GM23248 (cell line): ENCODE measurements around the gene FBXO9. TPM values are rescaled to one million over a fixed set of nuclear protein-coding genes. Genes with fewer than 3 reads are reported as not detected.
A peak's percentile ranks its signal among the peaks of the same experiment; 100 is the strongest.

ENCODE experiments used
- DNase-seq: peaks from one replicate; pipeline ENCODE4 v3.0.0-alpha.2; 2015
- H2AFZ ChIP-seq: fragments of 200-600 bp; sonication (generic); 2 replicates; pipeline ENCODE4 v1.6.1; 2016; ENCODE audit warnings: antibody characterized with exemption
- H3F3A ChIP-seq: fragments of 200-600 bp; sonication (generic); 2 replicates; pipeline ENCODE4 v1.6.1; 2016; ENCODE audit warnings: mild to moderate bottlenecking, antibody characterized with exemption, mixed run types; ENCODE audit not compliant: insufficient read depth
- H3K27ac ChIP-seq: fragments of 200-600 bp; sonication (generic); 2 replicates; pipeline ENCODE4 v1.5.1; 2016; ENCODE audit warnings: mild to moderate bottlenecking
- H3K27me3 ChIP-seq: fragments of 200-600 bp; sonication (generic); replicated peaks from 2 replicates; pipeline ENCODE4 v1.6.1; 2016; ENCODE audit warnings: mild to moderate bottlenecking; ENCODE audit not compliant: insufficient read depth
- H3K36me3 ChIP-seq: fragments of 200-600 bp; sonication (generic); 2 replicates; pipeline ENCODE4 v1.6.1; 2016; ENCODE audit warnings: low read depth, mild to moderate bottlenecking
- H3K4me1 ChIP-seq: fragments of 200-600 bp; sonication (generic); 2 replicates; pipeline ENCODE4 v1.6.1; 2016; ENCODE audit warnings: mild to moderate bottlenecking; ENCODE audit not compliant: insufficient read depth
- H3K4me2 ChIP-seq: fragments of 200-600 bp; sonication (generic); one replicate; pipeline ENCODE4 v1.6.1; 2016; ENCODE audit warnings: mild to moderate bottlenecking; ENCODE audit not compliant: unreplicated experiment
- H3K4me3 ChIP-seq: fragments of 200-600 bp; sonication (generic); 2 replicates; pipeline ENCODE4 v1.5.1; 2016; ENCODE audit warnings: mild to moderate bottlenecking
- H3K79me2 ChIP-seq: fragments of 200-600 bp; sonication (generic); 2 replicates; pipeline ENCODE4 v1.6.1; 2016; ENCODE audit warnings: mild to moderate bottlenecking; ENCODE audit not compliant: insufficient read depth
- H3K9ac ChIP-seq: fragments of 200-600 bp; sonication (generic); 2 replicates; pipeline ENCODE4 v1.6.1; 2016; ENCODE audit warnings: mild to moderate bottlenecking
- H3K9me2 ChIP-seq: fragments of 200-600 bp; sonication (generic); 2 replicates; pipeline ENCODE4 v1.6.1; 2016; ENCODE audit warnings: mixed run types, mild to moderate bottlenecking, moderate library complexity; ENCODE audit not compliant: insufficient read depth
- H3K9me3 ChIP-seq: fragments of 200-600 bp; sonication (generic); one replicate; pipeline ENCODE4 v1.6.1; 2017; ENCODE audit warnings: low read depth
- H4K20me1 ChIP-seq: fragments of 200-600 bp; sonication (generic); 2 replicates; pipeline ENCODE4 v1.6.0; 2016; ENCODE audit not compliant: insufficient read depth
- EZH2 ChIP-seq: fragments of 200-600 bp; sonication (generic); IDR thresholded peaks from 2 replicates; pipeline ENCODE4 v1.6.1; 2018; ENCODE audit warnings: antibody characterized with exemption, mild to moderate bottlenecking; ENCODE audit not compliant: insufficient read depth, poor library complexity, severe bottlenecking
- EZH2phosphoT487 ChIP-seq: fragments of 200-600 bp; sonication (generic); IDR thresholded peaks from 2 replicates; pipeline ENCODE4 v1.6.1; 2018; ENCODE audit warnings: antibody characterized with exemption, moderate library complexity, mild to moderate bottlenecking, low read depth; ENCODE audit not compliant: insufficient read depth
- WGBS, 2 experiments: methylation state at CpG; one replicate each; pipeline ENCODE4 v1.1.6; 2015 to 2017; ENCODE audit warnings: low lambda C conversion rate in 2 of 2, low coverage in 1 of 2; ENCODE audit errors: missing lambda C conversion rate in 2 of 2; 5-methylcytosine and 5-hydroxymethylcytosine counted together
- in situ Hi-C: fragments of 300-500 bp; cut with MboI; formaldehyde crosslinking; loops from 2 replicates; pipeline ENCODE4 v1.15.0; 2020
- polyA plus RNA-seq: library from polyadenylated mRNA; unstranded; fragments of >200 nt; fragmentation: Nextera tagmentation; extraction: Ambion mirVana; gene quantifications from 2 replicates; pipeline ENCODE4 v1.2.1, GENCODE V29; 2016
- total RNA-seq: library from RNA; depleted of rRNA; stranded (reverse); fragments of >200 nt; shearing (Covaris generic); gene quantifications from 2 replicates; pipeline ENCODE4 v1.2.3, GENCODE V29; 2014; rRNA removed

The FBXO9 gene
- total RNA-seq (48.4 and 59.6 TPM in 2 replicates), polyA plus RNA-seq (56.5 and 59.9 TPM in 2 replicates)

- WGBS, 2 experiments = 0 to 1% methylated on average over 40 to 76 of the region's 78 CpGs
- no peaks in the 10 kb centered on the region; the same call in 1 of the 2 replicates for H3F3A ChIP-seq
- H3K4me1 ChIP-seq = peaks cover 24% of the 10 kb centered on the region
- in situ Hi-C loops = no loop called here
- H3K9ac ChIP-seq = peak within 1 kb of the TSS; percentile 87
- DNase-seq = peak; percentile 78
- peak within 1 kb of the TSS; percentile 92 for H3K4me2 ChIP-seq
- no peaks in the 10 kb centered on the region for H3K27me3 ChIP-seq
- H3K9me3 ChIP-seq = no peaks in the 10 kb centered on the region
- peak within 1 kb of the TSS; percentile 65 for H3K27ac ChIP-seq
- H3K4me3 ChIP-seq = peak within 1 kb of the TSS; percentile 85
- no peaks in the 10 kb centered on the region for H3K9me2 ChIP-seq
- H4K20me1 ChIP-seq = no peaks in the 10 kb centered on the region
- H3K36me3 ChIP-seq = no peaks in the 10 kb centered on the region
- peak within 1 kb of the TSS; percentile 99 for H2AFZ ChIP-seq
- no peak for TF ChIP-seq EZH2phosphoT487
- peaks cover 53% of the 10 kb centered on the region for H3K79me2 ChIP-seq
Observed at GRCh38 chr6:53065266-53066076, at the start of gene FBXO9. Gene FBXO9 (plus strand): TSS chr6:53065404. CDS start chr6:53065790, 386 bp downstream.

- no peaks in the 10 kb centered on the region for H3K27me3 ChIP-seq
- no peak overlapping the region for H3K9ac ChIP-seq
- no peaks in the 10 kb centered on the region for H3K9me2 ChIP-seq
- WGBS, 2 experiments = 94 to 96% methylated on average over 1 of the region's 1 CpG
- no peak for TF ChIP-seq EZH2
- no peak for TF ChIP-seq EZH2phosphoT487
- peaks cover 21% of the 10 kb centered on the region; the same call in 1 of the 2 replicates for H3K36me3 ChIP-seq
- H2AFZ ChIP-seq = no peak overlapping the region
- H3K4me1 ChIP-seq = peaks cover 33% of the 10 kb centered on the region
- H4K20me1 ChIP-seq = no peaks in the 10 kb centered on the region
- no peak overlapping the region for H3K4me3 ChIP-seq
- H3K27ac ChIP-seq = peak overlapping the region; percentile 89
- H3K4me2 ChIP-seq = no peak overlapping the region
- H3F3A ChIP-seq = peaks cover 23% of the 10 kb centered on the region
- no peaks in the 10 kb centered on the region for H3K9me3 ChIP-seq
- in situ Hi-C loops = no loop called here
- no peaks in the 10 kb centered on the region for H3K79me2 ChIP-seq
- no peak for DNase-seq
Observed at GRCh38 chr6:53015486-53015885, 49.7 kb upstream of the FBXO9 start.

- TF ChIP-seq EZH2phosphoT487 = no peak
- H3K27ac ChIP-seq = no peak overlapping the region
- H2AFZ ChIP-seq = no peak overlapping the region
- peaks cover 20% of the 10 kb centered on the region for H3F3A ChIP-seq
- 86% methylated on average over 2 of the region's 2 CpGs for WGBS, 2 experiments
- H3K4me1 ChIP-seq = peaks cover 20% of the 10 kb centered on the region
- H3K36me3 ChIP-seq = peaks cover 5% of the 10 kb centered on the region; the same call in 1 of the 2 replicates
- in situ Hi-C loops = no loop called here
- no peaks in the 10 kb centered on the region for H3K27me3 ChIP-seq
- H3K4me3 ChIP-seq = no peak overlapping the region
- no peak for DNase-seq
- H3K9me2 ChIP-seq = no peaks in the 10 kb centered on the region
- no peaks in the 10 kb centered on the region for H3K79me2 ChIP-seq
- no peak overlapping the region for H3K9ac ChIP-seq
- no peaks in the 10 kb centered on the region for H4K20me1 ChIP-seq
- no peak overlapping the region for H3K4me2 ChIP-seq
- no peaks in the 10 kb centered on the region for H3K9me3 ChIP-seq
Observed at GRCh38 chr6:53018446-53018845, 46.8 kb upstream of the FBXO9 start.

GRCh38 chr6:53020005-53020744 is 45.0 kb upstream of the FBXO9 start:
- no peak overlapping the region for H3K4me2 ChIP-seq
- in situ Hi-C loops = no loop called here
- no peak overlapping the region for H3K4me3 ChIP-seq
- no peaks in the 10 kb centered on the region for H3K9me3 ChIP-seq
- WGBS, 2 experiments = 81 to 95% methylated on average over 3 of the region's 3 CpGs
- H3F3A ChIP-seq = peaks cover 10% of the 10 kb centered on the region
- no peak overlapping the region for H2AFZ ChIP-seq
- no peaks in the 10 kb centered on the region for H3K79me2 ChIP-seq
- peaks cover 4% of the 10 kb centered on the region for H3K4me1 ChIP-seq
- DNase-seq = no peak
- no peak overlapping the region for H3K27ac ChIP-seq
- peaks cover 3% of the 10 kb centered on the region; the same call in 1 of the 2 replicates for H3K36me3 ChIP-seq
- no peak overlapping the region for H3K9ac ChIP-seq
- no peaks in the 10 kb centered on the region for H3K27me3 ChIP-seq
- H3K9me2 ChIP-seq = no peaks in the 10 kb centered on the region
- no peaks in the 10 kb centered on the region for H4K20me1 ChIP-seq
- TF ChIP-seq EZH2phosphoT487 = no peak
- TF ChIP-seq EZH2 = no peak
